IPS-18a (cell line): ENCODE measurements around the gene EBF3.
A peak's percentile ranks its signal among the peaks of the same experiment; 100 is the strongest.

ENCODE experiments used
- H3K27ac ChIP-seq: one replicate; pipeline ENCODE4 v1.5.1; 2013; ENCODE audit warnings: low read length
- H3K27me3 ChIP-seq: one replicate; pipeline ENCODE4 v1.6.1; 2013; ENCODE audit warnings: mild to moderate bottlenecking, low read length; ENCODE audit not compliant: control insufficient read depth, insufficient read depth
- H3K36me3 ChIP-seq: one replicate; pipeline ENCODE4 v1.6.1; 2013; ENCODE audit warnings: low read depth, low read length; ENCODE audit not compliant: control insufficient read depth
- H3K4me1 ChIP-seq: one replicate; pipeline ENCODE4 v1.6.1; 2013; ENCODE audit warnings: low read depth, low read length; ENCODE audit not compliant: control insufficient read depth
- H3K4me3 ChIP-seq: one replicate; pipeline ENCODE4 v1.5.1; 2013; ENCODE audit warnings: low read length
- H3K9ac ChIP-seq: one replicate; pipeline ENCODE4 v1.6.1; 2013; ENCODE audit warnings: mild to moderate bottlenecking, low read length, moderate library complexity
- H3K9me3 ChIP-seq: one replicate; pipeline ENCODE4 v1.6.1; 2013; ENCODE audit warnings: low read depth, low read length; ENCODE audit not compliant: control insufficient read depth

Gene EBF3, protein sequence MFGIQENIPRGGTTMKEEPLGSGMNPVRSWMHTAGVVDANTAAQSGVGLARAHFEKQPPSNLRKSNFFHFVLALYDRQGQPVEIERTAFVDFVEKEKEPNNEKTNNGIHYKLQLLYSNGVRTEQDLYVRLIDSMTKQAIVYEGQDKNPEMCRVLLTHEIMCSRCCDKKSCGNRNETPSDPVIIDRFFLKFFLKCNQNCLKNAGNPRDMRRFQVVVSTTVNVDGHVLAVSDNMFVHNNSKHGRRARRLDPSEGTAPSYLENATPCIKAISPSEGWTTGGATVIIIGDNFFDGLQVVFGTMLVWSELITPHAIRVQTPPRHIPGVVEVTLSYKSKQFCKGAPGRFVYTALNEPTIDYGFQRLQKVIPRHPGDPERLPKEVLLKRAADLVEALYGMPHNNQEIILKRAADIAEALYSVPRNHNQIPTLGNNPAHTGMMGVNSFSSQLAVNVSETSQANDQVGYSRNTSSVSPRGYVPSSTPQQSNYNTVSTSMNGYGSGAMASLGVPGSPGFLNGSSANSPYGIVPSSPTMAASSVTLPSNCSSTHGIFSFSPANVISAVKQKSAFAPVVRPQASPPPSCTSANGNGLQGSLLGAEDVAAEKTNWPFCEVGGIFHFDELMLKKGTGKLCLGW

GRCh38 chr10:129963641-129964501 is at the start of gene EBF3:
Gene EBF3, minus strand, starts transcription at chr10:129964274. Its CDS starts 506 bp downstream, at chr10:129963768.
- H3K27ac ChIP-seq: no peak within 1 kb of the TSS
- H3K9ac ChIP-seq: no peak within 1 kb of the TSS
- H3K4me1 ChIP-seq: peaks cover 21% of the 10 kb centered on the region
- H3K36me3 ChIP-seq: no peaks in the 10 kb centered on the region
- peak within 1 kb of the TSS; percentile 59 for H3K4me3 ChIP-seq
- no peaks in the 10 kb centered on the region for H3K9me3 ChIP-seq
- H3K27me3 ChIP-seq: peaks cover 98% of the 10 kb centered on the region

DNA sequence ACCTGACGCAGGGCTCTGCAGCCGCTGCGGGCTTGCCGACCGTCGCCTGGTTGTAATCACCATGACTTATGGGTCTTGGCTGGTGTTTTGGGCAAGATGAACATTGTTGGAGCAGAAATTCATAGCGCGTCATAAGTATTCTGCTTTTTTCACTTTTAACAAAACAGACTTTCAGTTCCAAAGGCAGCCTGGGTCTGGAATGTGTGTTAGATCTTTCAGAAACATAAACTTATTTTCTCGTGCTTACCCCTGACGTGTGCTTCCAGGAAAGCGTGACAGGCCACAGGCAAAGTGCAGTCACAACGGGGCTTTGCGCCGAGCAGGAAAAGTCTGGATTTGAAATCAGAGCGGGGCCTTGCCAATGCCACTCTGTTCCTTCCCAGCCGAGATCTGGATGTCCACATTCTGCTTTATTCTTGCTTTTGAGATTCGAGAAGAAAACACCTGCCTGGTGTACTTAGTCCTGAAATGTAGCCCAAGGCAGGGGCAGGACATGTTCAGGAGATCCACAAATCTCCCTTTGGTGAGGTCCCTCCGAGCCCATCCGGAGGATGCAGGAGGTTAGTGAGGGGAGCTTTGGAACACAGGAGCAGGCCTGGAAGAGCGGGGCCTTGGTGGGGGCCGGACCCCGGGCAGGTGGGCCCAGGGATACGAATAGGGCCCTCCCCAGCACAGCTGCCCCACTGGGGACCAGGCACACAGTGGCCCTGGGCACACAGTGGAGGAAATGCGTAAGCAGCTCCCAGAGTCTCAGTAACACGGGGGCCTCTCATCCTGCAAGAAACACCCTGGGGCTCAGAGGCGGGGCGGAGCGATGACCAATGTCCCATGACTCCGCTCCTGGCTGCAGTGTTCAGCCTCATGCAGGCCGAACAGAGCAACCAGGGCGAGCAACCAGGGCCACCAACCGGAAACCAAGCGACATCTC is 49.5 kb upstream of the EBF3 start:
- Histone ChIP-seq H3K9me3 (no peaks in the 10 kb centered on the region), H3K36me3 (no peaks in the 10 kb centered on the region), H3K4me3 (no peak overlapping the region), H3K4me1 (no peaks in the 10 kb centered on the region), H3K27ac (no peak overlapping the region), H3K27me3 (no peaks in the 10 kb centered on the region), H3K9ac (no peak overlapping the region)

DNA sequence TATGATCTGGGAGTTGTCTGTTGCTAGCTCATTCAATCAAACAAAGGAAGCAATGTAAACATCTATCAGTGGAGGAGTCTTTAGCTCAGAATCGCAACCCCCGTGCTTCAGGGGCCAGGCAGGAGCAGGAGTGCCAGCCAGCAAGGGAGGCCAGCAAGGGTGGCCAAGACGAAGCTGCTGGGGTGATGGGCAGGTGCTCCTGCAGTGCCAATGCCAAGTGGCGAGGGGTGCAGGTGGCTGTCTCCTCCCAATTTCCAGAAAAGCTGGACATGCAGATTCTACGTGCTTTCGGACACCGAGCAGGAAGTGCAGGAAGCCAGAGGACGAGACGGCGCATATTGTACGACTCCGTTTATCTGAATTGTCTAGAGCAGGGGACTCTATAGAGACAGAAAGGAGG is 48.1 kb upstream of the EBF3 start:
- H3K9me3 ChIP-seq: no peaks in the 10 kb centered on the region
- no peaks in the 10 kb centered on the region for H3K27me3 ChIP-seq
- H3K4me1 ChIP-seq: no peaks in the 10 kb centered on the region
- no peak overlapping the region for H3K9ac ChIP-seq
- no peak overlapping the region for H3K27ac ChIP-seq
- H3K36me3 ChIP-seq: no peaks in the 10 kb centered on the region
- no peak overlapping the region for H3K4me3 ChIP-seq

DNA sequence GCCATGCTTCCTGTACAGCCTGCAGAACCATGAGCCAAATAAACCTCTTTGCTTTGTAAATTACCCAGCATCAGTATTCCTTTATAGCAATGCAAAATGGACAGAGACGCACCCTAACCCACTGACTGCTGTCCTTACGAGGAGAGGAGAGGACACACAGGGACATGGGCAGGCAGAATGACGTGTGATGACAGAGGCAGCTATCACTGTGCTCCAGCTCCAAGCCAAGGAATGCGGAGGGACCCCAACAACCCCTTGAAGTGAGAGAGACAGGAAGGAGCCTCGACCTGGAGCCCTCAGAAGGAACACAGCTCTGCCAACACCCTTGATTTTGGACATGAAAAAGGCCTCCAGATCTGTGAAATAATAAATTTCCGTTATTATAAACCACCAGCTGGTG is 46.6 kb upstream of the EBF3 start:
- H3K9ac ChIP-seq: no peak overlapping the region
- H3K9me3 ChIP-seq: no peaks in the 10 kb centered on the region
- no peaks in the 10 kb centered on the region for H3K36me3 ChIP-seq
- H3K27ac ChIP-seq: no peak overlapping the region
- no peak overlapping the region for H3K4me3 ChIP-seq
- no peaks in the 10 kb centered on the region for H3K27me3 ChIP-seq
- no peaks in the 10 kb centered on the region for H3K4me1 ChIP-seq

DNA sequence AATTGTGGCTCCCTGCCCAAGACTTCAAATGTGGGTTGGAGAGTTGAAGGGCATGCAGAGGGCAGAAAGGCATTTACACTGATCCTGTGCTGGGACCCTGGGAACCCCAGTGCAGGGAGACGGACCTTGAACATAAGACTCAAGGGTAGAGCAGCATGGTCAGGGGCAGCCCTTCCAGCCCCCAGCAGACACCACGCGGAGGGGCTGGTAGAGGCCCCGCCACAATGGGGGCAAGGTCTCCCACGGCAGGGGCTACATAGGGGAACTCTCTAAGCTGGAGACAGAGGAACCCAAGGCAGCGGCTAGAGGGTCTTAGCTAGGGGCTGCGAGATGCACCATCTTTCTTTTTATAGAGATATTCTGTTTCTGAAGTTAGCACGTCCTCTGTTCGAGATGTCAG is 45.2 kb upstream of the EBF3 start:
- H3K27me3 ChIP-seq: no peaks in the 10 kb centered on the region
- H3K4me1 ChIP-seq: no peaks in the 10 kb centered on the region
- H3K4me3 ChIP-seq: no peak overlapping the region
- H3K27ac ChIP-seq: no peak overlapping the region
- H3K36me3 ChIP-seq: no peaks in the 10 kb centered on the region
- no peaks in the 10 kb centered on the region for H3K9me3 ChIP-seq
- H3K9ac ChIP-seq: no peak overlapping the region

- Histone ChIP-seq H3K4me1 (no peaks in the 10 kb centered on the region), H3K4me3 (no peak overlapping the region), H3K36me3 (no peaks in the 10 kb centered on the region), H3K9me3 (no peaks in the 10 kb centered on the region), H3K27ac (no peak overlapping the region), H3K9ac (no peak overlapping the region), H3K27me3 (no peaks in the 10 kb centered on the region)
Observed at GRCh38 chr10:130003787-130004613, 39.9 kb upstream of the EBF3 start.

DNA sequence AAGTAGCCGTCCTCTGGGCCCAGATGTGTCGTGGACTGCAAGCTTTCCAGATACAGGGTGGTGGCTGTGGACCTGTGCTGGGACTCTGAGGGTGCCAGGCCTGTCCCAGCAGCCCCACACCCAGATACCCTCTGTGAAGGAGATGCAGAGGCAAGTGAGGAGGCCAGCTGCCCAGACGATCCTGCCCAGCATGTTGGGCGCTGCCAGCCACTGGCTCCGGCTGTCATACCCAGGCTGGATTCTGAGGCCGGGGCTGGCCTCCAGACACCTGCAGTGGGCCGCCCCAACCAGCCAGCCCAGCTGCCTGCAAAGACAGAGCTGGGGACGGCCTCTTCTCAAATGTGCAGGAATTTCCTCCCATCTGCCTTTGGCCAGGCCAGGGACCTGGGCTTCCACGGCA is 39.1 kb upstream of the EBF3 start:
- no peak overlapping the region for H3K27ac ChIP-seq
- H3K9me3 ChIP-seq: no peaks in the 10 kb centered on the region
- H3K36me3 ChIP-seq: no peaks in the 10 kb centered on the region
- H3K9ac ChIP-seq: no peak overlapping the region
- no peaks in the 10 kb centered on the region for H3K4me1 ChIP-seq
- H3K4me3 ChIP-seq: no peak overlapping the region
- no peaks in the 10 kb centered on the region for H3K27me3 ChIP-seq

DNA sequence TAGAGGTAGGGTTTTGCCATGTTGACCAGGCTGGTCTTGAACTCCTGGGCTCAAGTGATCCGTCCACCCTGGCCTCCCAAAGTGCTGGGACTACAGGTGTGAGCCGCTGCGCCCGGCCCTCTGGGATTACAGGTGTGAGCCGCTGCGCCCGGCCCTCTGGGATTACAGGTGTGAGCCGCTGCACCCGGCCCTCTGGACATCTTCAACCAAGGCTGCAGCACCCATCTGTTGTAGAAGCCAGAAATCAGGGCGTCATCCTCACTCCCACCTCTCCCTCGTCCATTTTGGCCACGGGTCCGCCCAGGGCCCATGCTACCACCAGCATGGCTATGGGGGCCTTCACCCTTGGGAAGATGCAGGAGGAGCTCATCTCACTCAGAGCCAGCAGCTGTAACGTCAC is 38.5 kb upstream of the EBF3 start:
- H3K27me3 ChIP-seq: no peaks in the 10 kb centered on the region
- no peaks in the 10 kb centered on the region for H3K36me3 ChIP-seq
- H3K4me3 ChIP-seq: no peak overlapping the region
- no peaks in the 10 kb centered on the region for H3K4me1 ChIP-seq
- no peak overlapping the region for H3K27ac ChIP-seq
- no peak overlapping the region for H3K9ac ChIP-seq
- H3K9me3 ChIP-seq: no peaks in the 10 kb centered on the region

DNA sequence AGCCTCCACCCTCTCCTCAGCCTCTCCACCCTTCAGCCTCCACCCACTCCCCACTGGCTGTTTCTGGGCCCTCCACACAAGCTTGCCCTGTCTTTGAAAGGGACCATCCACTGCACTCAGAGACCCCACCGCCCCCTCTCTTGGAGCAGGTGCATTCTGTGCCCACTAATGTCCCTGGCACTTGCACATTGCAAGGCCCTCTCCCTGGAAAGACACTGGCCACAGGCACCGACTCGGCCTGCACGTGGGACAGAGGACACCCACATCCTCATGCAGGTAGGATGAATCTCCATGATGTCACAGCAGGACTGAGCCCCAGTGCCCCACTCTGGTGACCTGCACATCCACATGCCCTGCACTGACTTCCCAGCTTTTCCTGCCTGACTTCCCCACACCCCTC is 36.8 kb upstream of the EBF3 start:
- no peak overlapping the region for H3K4me3 ChIP-seq
- no peaks in the 10 kb centered on the region for H3K36me3 ChIP-seq
- H3K9ac ChIP-seq: no peak overlapping the region
- H3K27me3 ChIP-seq: no peaks in the 10 kb centered on the region
- H3K4me1 ChIP-seq: no peaks in the 10 kb centered on the region
- no peak overlapping the region for H3K27ac ChIP-seq
- no peaks in the 10 kb centered on the region for H3K9me3 ChIP-seq

DNA sequence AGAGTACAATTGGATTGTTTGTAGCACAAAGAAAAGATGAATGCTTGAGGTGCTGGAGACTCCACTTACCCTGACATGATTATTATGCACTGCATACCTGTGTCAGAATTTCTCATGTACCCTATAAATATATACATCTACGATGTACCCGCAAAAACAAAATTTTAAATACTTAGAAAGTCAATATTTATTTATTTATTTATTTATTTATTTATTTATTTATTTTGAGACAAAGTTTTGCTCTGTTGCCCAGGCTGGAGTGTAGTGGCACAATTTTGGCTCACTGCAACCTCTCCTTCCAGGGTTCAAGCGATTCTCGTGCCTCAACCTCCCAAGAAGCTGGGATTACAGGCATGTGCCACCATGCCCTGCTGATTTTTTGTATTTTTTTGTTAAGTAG is 35.1 kb upstream of the EBF3 start:
- Histone ChIP-seq H3K27ac (no peak overlapping the region), H3K4me1 (no peaks in the 10 kb centered on the region), H3K9ac (no peak overlapping the region), H3K9me3 (no peaks in the 10 kb centered on the region), H3K36me3 (no peaks in the 10 kb centered on the region), H3K27me3 (no peaks in the 10 kb centered on the region), H3K4me3 (no peak overlapping the region)
